Measurements from ENCODE around the gene RCN2. TPM values are rescaled to one million over a fixed set of nuclear protein-coding genes. Genes with fewer than 3 reads are reported as not detected.

Gene RCN2
- total and polyA plus RNA-seq, 2 donors (not counting 3 experiments of a cell fraction or from before 2014, with no cell fraction given) = 45.2 to 71.9 TPM

- Histone ChIP-seq H3K9me1 (replicated peaks; ENCODE audit: control insufficient read depth, extremely low read depth, insufficient read depth, low read length) (no peaks in the 10 kb centered on the region), H3K9ac (replicated peaks; ENCODE audit: extremely low read depth, insufficient read depth, low read length) (no peak overlapping the region), H3K79me2 (ENCODE audit: control insufficient read depth, insufficient read depth, low read length) (peaks cover 5% of the 10 kb centered on the region), H3K4me3 (replicated peaks in 1 of 3; ENCODE audit: insufficient read depth in 1 of 3, low read depth in 1 of 3, low read length in 3 of 3) (no peak overlapping the region), H3K27ac (ENCODE audit: insufficient read depth, low read depth, low read length) (no peak overlapping the region), H3K4me1 (ENCODE audit: control insufficient read depth, extremely low read depth, insufficient read depth, low read length) (peaks cover 10% of the 10 kb centered on the region), H4K20me1 (replicated peaks; ENCODE audit: control insufficient read depth, extremely low read depth, insufficient read depth, low read length) (no peaks in the 10 kb centered on the region), H2AFZ (ENCODE audit: low read depth, low read length) (no peak overlapping the region), H3K9me3 (replicated peaks; ENCODE audit: control insufficient read depth, insufficient read depth, low read length) (no peaks in the 10 kb centered on the region), H3K4me2 (ENCODE audit: insufficient read depth, low read length) (no peak overlapping the region), H3K27me3 (ENCODE audit: control insufficient read depth in 2 of 2, insufficient read depth in 2 of 2, low read length in 2 of 2) (no peaks in the 10 kb centered on the region), H3K36me3 (ENCODE audit: control insufficient read depth in 2 of 2, extremely low read depth in 1 of 2, insufficient read depth in 2 of 2, low read length in 2 of 2) (peaks cover 2 to 8% of the 10 kb centered on the region in 2 experiments)
- POLR2A ChIA-PET = no interaction called here
- no peak for FAIRE-seq
- BruUV-seq (replicated peaks) = no TSS peak
- TF ChIP-seq POLR2A (IDR thresholded peaks at IDR 0.05; ENCODE audit: low read depth, low read length) (no peak), POLR2AphosphoS5 (IDR thresholded peaks at IDR 0.05; ENCODE audit: insufficient read depth, low read depth, low read length) (no peak), JUN (IDR thresholded peaks at IDR 0.05; ENCODE audit: borderline replicate concordance, insufficient read depth, insufficient read length, low read depth) (no peak), FOS (IDR thresholded peaks at IDR 0.05; ENCODE audit: borderline replicate concordance, insufficient read depth, low read length) (no peak)
- TF ChIP-seq, protein P1, sequence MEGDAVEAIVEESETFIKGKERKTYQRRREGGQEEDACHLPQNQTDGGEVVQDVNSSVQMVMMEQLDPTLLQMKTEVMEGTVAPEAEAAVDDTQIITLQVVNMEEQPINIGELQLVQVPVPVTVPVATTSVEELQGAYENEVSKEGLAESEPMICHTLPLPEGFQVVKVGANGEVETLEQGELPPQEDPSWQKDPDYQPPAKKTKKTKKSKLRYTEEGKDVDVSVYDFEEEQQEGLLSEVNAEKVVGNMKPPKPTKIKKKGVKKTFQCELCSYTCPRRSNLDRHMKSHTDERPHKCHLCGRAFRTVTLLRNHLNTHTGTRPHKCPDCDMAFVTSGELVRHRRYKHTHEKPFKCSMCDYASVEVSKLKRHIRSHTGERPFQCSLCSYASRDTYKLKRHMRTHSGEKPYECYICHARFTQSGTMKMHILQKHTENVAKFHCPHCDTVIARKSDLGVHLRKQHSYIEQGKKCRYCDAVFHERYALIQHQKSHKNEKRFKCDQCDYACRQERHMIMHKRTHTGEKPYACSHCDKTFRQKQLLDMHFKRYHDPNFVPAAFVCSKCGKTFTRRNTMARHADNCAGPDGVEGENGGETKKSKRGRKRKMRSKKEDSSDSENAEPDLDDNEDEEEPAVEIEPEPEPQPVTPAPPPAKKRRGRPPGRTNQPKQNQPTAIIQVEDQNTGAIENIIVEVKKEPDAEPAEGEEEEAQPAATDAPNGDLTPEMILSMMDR (IDR thresholded peaks at IDR 0.05; ENCODE audit: extremely low read depth in 1 of 2, insufficient read depth in 1 of 2, low read depth in 1 of 2, low read length in 2 of 2) = no peak
- no peak for DNase-seq (ENCODE audit: low read depth, low spot score)
- intact Hi-C loops (cut with micrococcal nuclease) = no loop called here
- CTCF ChIA-PET = no interaction called here
- dilution Hi-C loops (cut with MboI; ENCODE audit: extremely low pct_ligation_motif_present, low sequenced_read_pairs) = no loop called here
These were observed 5.1 kb downstream of the RCN2 start for GRCh38 chr15:76936671-76937070.

GRCh38 chr15:76938752-76939151 is 7.2 kb downstream of the RCN2 start:
- DNase-seq (ENCODE audit: low read depth, low spot score) (no peak), FAIRE-seq (no peak)
- no peak overlapping the region for H2AFZ ChIP-seq (ENCODE audit: low read depth, low read length)
- H3K4me2 ChIP-seq (ENCODE audit: insufficient read depth, low read length) = no peak overlapping the region
- H3K27ac ChIP-seq (ENCODE audit: insufficient read depth, low read depth, low read length) = no peak overlapping the region
- H3K4me1 ChIP-seq (ENCODE audit: control insufficient read depth, extremely low read depth, insufficient read depth, low read length) = no peaks in the 10 kb centered on the region
- ChIA-PET POLR2A (no interaction called here), CTCF (interaction anchor here (1.5 to 2.0 kb wide), 2 partner anchors 8 to 35 kb away, joined by 4 to 5 read pairs; no protein-coding TSS in a partner anchor)
- intact Hi-C loops (cut with micrococcal nuclease) = no loop called here
- H3K36me3 ChIP-seq (ENCODE audit: control insufficient read depth in 2 of 2, extremely low read depth in 1 of 2, insufficient read depth in 2 of 2, low read length in 2 of 2) = peaks cover 2 to 8% of the 10 kb centered on the region in 2 experiments
- H3K9ac ChIP-seq (replicated peaks; ENCODE audit: extremely low read depth, insufficient read depth, low read length) = no peak overlapping the region
- TF ChIP-seq POLR2A (IDR thresholded peaks at IDR 0.05; ENCODE audit: low read depth, low read length) (no peak), JUN (IDR thresholded peaks at IDR 0.05; ENCODE audit: borderline replicate concordance, insufficient read depth, insufficient read length, low read depth) (no peak), GATA2 (IDR thresholded peaks at IDR 0.05; ENCODE audit: insufficient read depth, insufficient read length, low read depth, low read length) (no peak), EZH2 (IDR thresholded peaks at IDR 0.05; ENCODE audit: borderline replicate concordance, low read depth, low read length, severe bottlenecking) (no peak), POLR2AphosphoS5 (IDR thresholded peaks at IDR 0.05; ENCODE audit: insufficient read depth, low read depth, low read length) (no peak), MYC (IDR thresholded peaks at IDR 0.05; ENCODE audit: low read depth, low read length) (no peak), FOS (IDR thresholded peaks at IDR 0.05; ENCODE audit: borderline replicate concordance, insufficient read depth, low read length) (no peak), MAX (IDR thresholded peaks at IDR 0.05; ENCODE audit: insufficient read depth, insufficient read length) (no peak)
- TF ChIP-seq, protein P1 (IDR thresholded peaks at IDR 0.05; ENCODE audit: extremely low read depth in 1 of 2, insufficient read depth in 1 of 2, low read depth in 1 of 2, low read length in 2 of 2) = no peak
- H4K20me1 ChIP-seq (replicated peaks; ENCODE audit: control insufficient read depth, extremely low read depth, insufficient read depth, low read length) = no peaks in the 10 kb centered on the region
- H3K4me3 ChIP-seq (replicated peaks in 1 of 3; ENCODE audit: insufficient read depth in 1 of 3, low read depth in 1 of 3, low read length in 3 of 3) = no peak overlapping the region
- H3K27me3 ChIP-seq (ENCODE audit: control insufficient read depth in 2 of 2, insufficient read depth in 2 of 2, low read length in 2 of 2) = no peaks in the 10 kb centered on the region
- H3K9me3 ChIP-seq (replicated peaks; ENCODE audit: control insufficient read depth, insufficient read depth, low read length) = no peaks in the 10 kb centered on the region
- BruUV-seq (replicated peaks) = no TSS peak
- dilution Hi-C loops (cut with MboI; ENCODE audit: extremely low pct_ligation_motif_present, low sequenced_read_pairs) = no loop called here
- H3K79me2 ChIP-seq (ENCODE audit: control insufficient read depth, insufficient read depth, low read length) = no peaks in the 10 kb centered on the region
- H3K9me1 ChIP-seq (replicated peaks; ENCODE audit: control insufficient read depth, extremely low read depth, insufficient read depth, low read length) = no peaks in the 10 kb centered on the region
